Measurements from ENCODE around the gene RBM33.

Gene RBM33

DNA sequence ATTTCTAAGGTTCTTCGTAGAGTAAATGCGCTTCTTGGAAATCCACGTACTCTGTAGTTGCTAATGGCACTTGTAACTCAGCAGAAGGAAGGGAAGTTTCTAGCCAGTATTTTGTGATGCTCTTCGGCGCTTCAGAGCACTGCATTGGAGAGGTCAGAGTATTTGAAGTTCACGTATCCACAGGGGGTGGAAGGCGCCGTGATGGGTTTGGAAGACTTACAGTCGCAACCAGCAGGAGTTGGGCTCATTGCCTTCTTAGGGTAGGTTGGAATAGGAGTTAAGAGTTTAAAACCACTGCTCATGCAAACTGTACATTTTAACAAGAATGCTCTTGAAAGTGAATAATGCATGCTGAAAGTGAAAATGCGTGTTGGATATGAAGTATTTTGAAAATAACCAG, 118.7 kb downstream of the RBM33 start:
- DNase-seq (ENCODE audit: extremely low read depth, low read depth), result no peak
- TF ChIP-seq CTCF (IDR thresholded peaks at IDR 0.05; ENCODE audit: low read depth, low read length), result no peak

- DNase-seq (ENCODE audit: extremely low read depth, low read depth), result no peak
- TF ChIP-seq CTCF (IDR thresholded peaks at IDR 0.05; ENCODE audit: low read depth, low read length), result no peak
Observed at GRCh38 chr7:155763691-155764437, 119.4 kb downstream of the RBM33 start.

DNA sequence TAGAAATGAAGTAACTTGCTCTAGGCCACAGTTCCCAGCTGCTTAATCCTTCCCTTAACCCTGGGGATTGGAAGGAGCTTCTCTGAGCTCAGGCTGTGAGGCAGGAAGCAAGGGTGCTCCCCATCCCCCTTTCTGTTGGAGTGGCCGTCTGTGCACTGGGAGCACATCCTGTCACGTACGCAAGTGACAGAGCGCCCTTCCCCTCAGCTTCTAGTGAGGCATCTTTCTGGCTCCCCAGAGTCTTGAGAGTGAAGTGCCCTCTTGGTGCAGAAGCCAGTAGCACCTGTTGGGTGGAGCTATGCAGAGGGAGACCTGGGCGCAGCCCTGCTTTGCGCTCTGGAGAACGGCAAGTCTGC, 120.0 kb downstream of the RBM33 start:
- TF ChIP-seq CTCF (IDR thresholded peaks at IDR 0.05; ENCODE audit: low read depth, low read length), result no peak
- no peak for DNase-seq (ENCODE audit: extremely low read depth, low read depth)

DNA sequence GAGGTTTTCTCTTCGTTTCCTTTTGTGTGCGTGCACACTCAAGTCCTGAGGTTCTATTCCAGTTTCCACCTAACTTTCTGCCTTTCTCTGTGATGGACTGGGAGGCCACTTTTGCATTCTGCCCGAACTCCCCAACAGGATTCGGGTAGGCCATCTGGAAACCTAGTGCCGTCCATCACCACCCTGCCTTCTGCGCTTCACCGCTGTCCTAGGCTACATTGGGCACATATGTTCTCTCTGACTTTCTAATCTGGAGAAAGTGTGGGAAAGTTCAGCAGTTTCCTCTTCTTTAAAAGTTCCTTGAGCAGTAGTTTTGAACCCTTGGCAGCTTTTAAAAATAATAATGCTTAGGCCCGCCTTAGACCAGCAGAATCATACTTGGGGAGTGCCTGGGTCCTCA, 121.0 kb downstream of the RBM33 start:
- no peak for DNase-seq (ENCODE audit: extremely low read depth, low read depth)
- no peak for TF ChIP-seq CTCF (IDR thresholded peaks at IDR 0.05; ENCODE audit: low read depth, low read length)

- DNase-seq (ENCODE audit: extremely low read depth, low read depth), result no peak
- TF ChIP-seq CTCF (IDR thresholded peaks at IDR 0.05; ENCODE audit: low read depth, low read length), result no peak
Observed at GRCh38 chr7:155766386-155766785, 121.9 kb downstream of the RBM33 start.

GRCh38 chr7:155766966-155767916, 122.8 kb downstream of the RBM33 start:
- TF ChIP-seq CTCF (IDR thresholded peaks at IDR 0.05; ENCODE audit: low read depth, low read length), result no peak
- no peak for DNase-seq (ENCODE audit: extremely low read depth, low read depth)

- DNase-seq (ENCODE audit: extremely low read depth, low read depth), result no peak
- TF ChIP-seq CTCF (IDR thresholded peaks at IDR 0.05; ENCODE audit: low read depth, low read length), result no peak
Observed at GRCh38 chr7:155769701-155770100, 125.2 kb downstream of the RBM33 start.
